ENCODE measurements around the gene LAPTM5. TPM values are rescaled to one million over a fixed set of nuclear protein-coding genes. Genes with fewer than 3 reads are reported as not detected.
A peak's percentile ranks its signal among the peaks of the same experiment; 100 is the strongest.

The LAPTM5 gene
- total and polyA plus RNA-seq, 2 of the 8 experiments (the other 6 are each of a cell fraction or from before 2014, with no cell fraction given) = 0.37 to 1.4 TPM

DNA sequence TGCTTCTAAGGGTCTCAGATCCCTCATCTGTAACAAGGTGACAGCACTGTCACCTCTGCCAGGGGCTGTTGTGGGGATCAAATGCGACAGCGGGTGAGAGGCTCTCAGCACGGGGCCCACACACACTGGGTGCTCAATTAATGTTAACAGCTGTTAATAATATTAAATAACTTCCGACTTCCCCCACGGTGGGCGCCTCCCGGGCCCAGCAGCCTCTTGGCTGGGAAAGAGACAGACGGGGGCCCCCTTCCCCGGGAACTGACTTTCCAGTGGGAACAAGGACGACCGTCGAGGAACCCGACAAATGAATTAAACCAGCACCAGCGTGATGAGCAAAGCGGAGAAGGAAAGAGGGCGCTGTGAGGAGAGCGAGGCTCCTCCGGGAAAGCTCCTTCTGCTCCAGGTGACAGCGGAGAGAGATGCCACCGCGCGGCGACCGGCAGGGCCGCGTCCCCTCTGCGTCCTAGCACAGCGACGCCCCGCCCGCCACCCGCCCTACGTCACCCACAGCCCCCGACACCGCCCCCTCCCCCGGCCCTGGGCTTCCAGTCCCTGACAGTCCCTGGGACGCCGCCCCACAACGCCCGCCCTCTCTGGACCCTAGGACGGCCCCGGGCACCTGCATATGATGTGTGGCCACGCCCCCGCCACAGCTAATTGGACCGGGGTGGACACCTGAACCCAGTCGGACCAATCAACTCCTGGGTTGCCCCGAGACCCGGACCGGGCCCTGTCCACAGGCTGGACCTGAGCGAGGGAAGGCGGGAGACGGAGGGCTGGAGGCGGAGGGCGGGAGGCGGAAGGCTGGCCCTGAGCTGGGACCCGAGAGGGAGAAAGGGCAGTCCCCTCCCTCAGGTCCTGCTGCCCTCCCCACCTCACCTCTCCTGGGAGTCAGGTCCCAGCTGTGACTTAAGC, 72.4 kb downstream of the LAPTM5 start (continued):
- TF ChIP-seq CTBP2 (IDR thresholded peaks at IDR 0.05; ENCODE audit: borderline replicate concordance, insufficient read depth, insufficient read length, low read length) (no peak), HDAC6 (IDR thresholded peaks at IDR 0.05; ENCODE audit: low read depth, low read length) (no peak), TAF7 (optimal IDR thresholded peaks at IDR 0.05; ENCODE audit: borderline replicate concordance, low read depth, low read length) (no peak), SP4 (IDR thresholded peaks at IDR 0.05; ENCODE audit: low read length) (no peak), SUZ12 (IDR thresholded peaks at IDR 0.05; ENCODE audit: low read length) (no peak), TEAD4 (IDR thresholded peaks at IDR 0.05; ENCODE audit: low read depth, low read length) (no peak), TBP (IDR thresholded peaks at IDR 0.05; ENCODE audit: low read depth, low read length) (peak; percentile 27; the same call in 1 of the 2 replicates), PHF8 (conservative IDR thresholded peaks at IDR 0.05; ENCODE audit: low read depth, low read length) (no peak; the same call in 1 of the 2 replicates), ATF2 (IDR thresholded peaks at IDR 0.05; ENCODE audit: low read length) (no peak), CHD2 (IDR thresholded peaks at IDR 0.05; ENCODE audit: low read length) (no peak), SRF (IDR thresholded peaks at IDR 0.05; ENCODE audit: low read depth, low read length) (no peak), EGR1 (IDR thresholded peaks at IDR 0.05; ENCODE audit: borderline replicate concordance, low read depth, low read length) (no peak), EP300 (IDR thresholded peaks at IDR 0.05; ENCODE audit: borderline replicate concordance in 1 of 2, low read depth in 2 of 2, low read length in 2 of 2) (no peak), RFX5 (IDR thresholded peaks at IDR 0.05; ENCODE audit: borderline replicate concordance, low read depth, low read length) (no peak), SP1 (IDR thresholded peaks at IDR 0.05; ENCODE audit: low read depth, low read length) (peak; percentile 76; the same call in 1 of the 2 replicates), POU5F1 (IDR thresholded peaks at IDR 0.05; ENCODE audit: low read depth, low read length) (no peak)
